Smooth muscle cell (in vitro differentiated cells): ENCODE measurements around the gene CFL1. TPM values are rescaled to one million over a fixed set of nuclear protein-coding genes. Genes with fewer than 3 reads are reported as not detected.

Source experiments
- DNase-seq: peaks from one replicate; lab custom pipeline; 2025; ENCODE audit not compliant: unreplicated experiment; lab: John Stamatoyannopoulos, UW
- H2AFZ ChIP-seq: fragments of 200-600 bp; sonication (generic); 2 replicates; pipeline ENCODE4 v1.6.0; 2016; ENCODE audit warnings: antibody characterized with exemption, low read depth, mild to moderate bottlenecking
- H3F3A ChIP-seq: fragments of 200-600 bp; sonication (generic); 2 replicates; pipeline ENCODE4 v1.6.0; 2017; ENCODE audit warnings: antibody characterized with exemption, low read depth
- H3K27ac ChIP-seq: fragments of 200-600 bp; sonication (generic); 2 replicates; pipeline ENCODE4 v1.5.1; 2016; ENCODE audit warnings: low read depth, mild to moderate bottlenecking
- H3K27me3 ChIP-seq: fragments of 200-600 bp; sonication (generic); 2 replicates; pipeline ENCODE4 v1.6.1; 2016; ENCODE audit warnings: low read depth, mild to moderate bottlenecking
- H3K36me3 ChIP-seq: fragments of 200-600 bp; sonication (generic); 2 replicates; pipeline ENCODE4 v1.5.1; 2016; ENCODE audit warnings: low read depth
- H3K4me1 ChIP-seq: fragments of 200-600 bp; sonication (generic); 2 replicates; pipeline ENCODE4 v1.5.1; 2016; ENCODE audit warnings: low read depth
- H3K4me2 ChIP-seq: fragments of 200-600 bp; sonication (generic); 2 replicates; pipeline ENCODE4 v1.6.0; 2016; ENCODE audit warnings: mild to moderate bottlenecking
- H3K4me3 ChIP-seq: fragments of 200-600 bp; sonication (generic); 2 replicates; pipeline ENCODE4 v1.5.1; 2016; ENCODE audit warnings: mild to moderate bottlenecking
- H3K79me2 ChIP-seq: fragments of 200-600 bp; sonication (generic); 2 replicates; pipeline ENCODE4 v1.6.0; 2016; ENCODE audit warnings: low read depth, mild to moderate bottlenecking
- H3K9ac ChIP-seq: fragments of 200-600 bp; sonication (generic); 2 replicates; pipeline ENCODE4 v1.6.0; 2016; ENCODE audit warnings: low read depth
- H3K9me3 ChIP-seq: fragments of 200-600 bp; sonication (generic); replicated peaks from 2 replicates; pipeline ENCODE4 v1.5.1; 2016; ENCODE audit warnings: low read depth
- H4K20me1 ChIP-seq: fragments of 200-600 bp; sonication (generic); 2 replicates; pipeline ENCODE4 v1.6.0; 2016; ENCODE audit warnings: low read depth
- CTCF ChIP-seq: fragments of 200-600 bp; sonication (generic); IDR thresholded peaks from 2 replicates; pipeline ENCODE4 v1.5.1; 2017; ENCODE audit warnings: borderline replicate concordance, mild to moderate bottlenecking, antibody characterized with exemption; ENCODE audit not compliant: insufficient read depth, poor library complexity, severe bottlenecking
- WGBS: methylation state at CpG from one replicate; pipeline ENCODE4 v1.1.7; 2016; ENCODE audit warnings: low lambda C conversion rate; 5-methylcytosine and 5-hydroxymethylcytosine counted together
- polyA plus RNA-seq: library from polyadenylated mRNA; unstranded; fragments of >200 nt; fragmentation: Nextera tagmentation; extraction: Ambion mirVana; gene quantifications from 2 replicates; pipeline ENCODE4 v1.2.1, GENCODE V29; 2016
- total RNA-seq: library from RNA; depleted of rRNA; stranded (reverse); fragments of >200 nt; gene quantifications from 2 replicates; pipeline ENCODE4 v1.2.3, GENCODE V29; 2014

The CFL1 gene
- total and polyA plus RNA-seq, 2 experiments from 2014 or later = 1,255 to 3,052 TPM

DNA sequence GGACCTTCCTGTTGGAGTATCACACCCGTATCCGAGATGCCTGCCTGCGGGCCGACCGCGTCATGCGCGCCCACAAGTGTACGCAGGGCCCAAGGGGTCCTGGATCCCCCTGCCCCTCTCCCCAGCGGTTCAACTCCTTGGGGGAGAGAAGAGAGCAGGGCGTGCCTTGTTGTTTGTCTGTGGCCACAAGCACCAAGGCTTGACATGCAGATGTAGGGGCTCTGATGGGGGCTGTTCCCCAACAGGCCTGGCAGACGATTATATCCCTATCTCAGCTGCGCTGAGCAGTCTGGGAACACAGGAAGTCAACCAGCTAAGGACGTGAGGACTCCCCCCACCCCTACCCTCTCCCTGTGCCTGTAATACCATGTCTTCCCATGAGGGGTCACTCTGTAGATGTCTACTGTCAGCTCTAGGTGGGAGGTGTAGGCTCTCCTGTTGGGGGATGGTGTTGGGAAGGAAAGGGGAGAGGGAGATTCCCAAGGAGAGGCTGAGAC, 6.8 kb downstream of the CFL1 start:
- Histone ChIP-seq H3K9me3 (no peaks in the 10 kb centered on the region), H3K9ac (no peak overlapping the region), H4K20me1 (peaks cover 56% of the 10 kb centered on the region), H3K4me1 (peaks cover 5% of the 10 kb centered on the region), H3F3A (peaks cover 29% of the 10 kb centered on the region), H3K4me2 (no peak overlapping the region), H3K27ac (no peak overlapping the region), H2AFZ (no peak overlapping the region), H3K36me3 (peaks cover 10% of the 10 kb centered on the region), H3K79me2 (peaks cover 34% of the 10 kb centered on the region), H3K4me3 (no peak overlapping the region), H3K27me3 (no peaks in the 10 kb centered on the region)
- TF ChIP-seq CTCF = peak; percentile 51
- WGBS = 93% methylated on average over 14 of the region's 14 CpGs
- no peak for DNase-seq

DNA sequence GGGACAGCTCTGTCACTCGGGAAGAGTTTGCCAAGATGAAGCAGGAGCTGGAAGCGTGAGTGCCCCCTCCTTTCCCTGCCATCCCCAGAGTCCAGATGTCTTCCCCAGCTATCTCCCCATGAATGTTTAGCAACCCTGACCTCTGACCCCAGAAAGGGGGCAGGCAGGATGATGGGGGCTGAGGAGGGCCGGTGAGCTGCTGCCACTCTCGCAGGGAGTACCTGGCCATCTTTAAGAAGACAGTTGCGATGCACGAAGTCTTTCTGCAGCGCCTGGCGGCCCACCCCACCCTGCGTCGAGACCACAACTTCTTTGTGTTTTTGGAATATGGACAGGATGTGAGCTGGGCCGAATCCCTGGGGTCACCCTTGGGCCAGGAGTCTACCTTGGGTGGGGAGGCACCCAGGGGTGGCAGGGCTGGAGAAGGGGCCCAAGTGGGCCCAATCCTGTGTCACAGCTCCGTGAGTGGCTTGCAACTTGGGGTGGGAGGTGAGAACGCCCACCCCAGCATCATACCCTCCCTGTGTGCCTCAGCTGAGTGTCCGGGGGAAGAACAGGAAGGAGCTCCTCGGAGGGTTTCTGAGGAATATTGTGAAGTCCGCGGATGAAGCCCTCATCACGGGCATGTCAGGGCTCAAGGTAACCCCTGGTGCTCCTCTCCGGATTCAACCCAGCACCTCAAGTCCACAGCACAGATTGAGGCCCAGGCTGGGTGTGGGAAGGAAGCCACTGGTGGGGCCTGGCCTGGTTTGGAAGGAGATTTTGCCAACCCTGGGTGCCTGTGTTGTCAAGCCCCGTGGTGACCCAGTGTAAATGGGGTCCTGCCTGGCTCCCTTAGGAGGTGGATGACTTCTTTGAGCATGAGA, 7.5 kb downstream of the CFL1 start:
- Histone ChIP-seq H3K79me2 (peaks cover 27% of the 10 kb centered on the region), H3K27me3 (no peaks in the 10 kb centered on the region), H3K4me1 (no peaks in the 10 kb centered on the region), H3K9me3 (no peaks in the 10 kb centered on the region), H3K27ac (no peak overlapping the region), H4K20me1 (peaks cover 49% of the 10 kb centered on the region), H3K9ac (no peak overlapping the region), H3K36me3 (peaks cover 10% of the 10 kb centered on the region), H3F3A (peaks cover 29% of the 10 kb centered on the region), H2AFZ (no peak overlapping the region), H3K4me2 (no peak overlapping the region), H3K4me3 (no peak overlapping the region)
- TF ChIP-seq CTCF = no peak
- 95% methylated on average over 20 of the region's 20 CpGs for WGBS
- DNase-seq = no peak

DNA sequence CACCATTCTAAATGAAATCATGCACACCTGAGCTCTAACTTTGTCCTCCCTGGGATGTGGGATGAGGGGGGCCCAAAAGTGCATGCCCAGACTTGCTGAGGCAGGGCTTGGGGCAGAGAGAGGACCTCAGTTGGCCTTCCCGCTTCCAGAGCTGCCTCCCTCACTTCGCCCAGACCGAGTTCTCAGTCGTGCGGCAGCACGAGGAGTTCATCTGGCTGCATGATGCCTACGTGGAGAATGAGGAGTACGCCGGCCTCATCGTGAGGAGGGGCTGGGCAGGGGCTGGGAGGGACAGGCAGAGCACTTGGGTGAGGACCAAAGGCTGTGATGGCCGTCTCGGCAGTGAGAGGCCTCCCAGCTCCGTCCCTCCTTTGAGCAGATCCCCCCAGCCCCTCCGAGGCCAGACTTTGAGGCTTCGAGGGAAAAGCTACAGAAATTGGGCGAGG, 8.2 kb downstream of the CFL1 start:
- DNase-seq = no peak
- WGBS = 77% methylated on average over 16 of the region's 16 CpGs
- TF ChIP-seq CTCF = no peak

More for the DNA sequence above, 8.2 kb downstream of the CFL1 start:
- Histone ChIP-seq H3K9ac (no peak overlapping the region), H3K4me1 (no peaks in the 10 kb centered on the region), H3K9me3 (no peaks in the 10 kb centered on the region), H3F3A (peaks cover 26% of the 10 kb centered on the region), H4K20me1 (peaks cover 43% of the 10 kb centered on the region), H3K4me2 (no peak overlapping the region), H2AFZ (no peak overlapping the region), H3K36me3 (peaks cover 9% of the 10 kb centered on the region), H3K27ac (no peak overlapping the region), H3K4me3 (no peak overlapping the region), H3K79me2 (peaks cover 20% of the 10 kb centered on the region), H3K27me3 (no peaks in the 10 kb centered on the region)
